Activated CD8-positive, alpha-beta T cell treated with anti-CD3 and anti-CD28 coated beads for 36 hours (primary cell): ENCODE results near the gene APOC1. TPM values are rescaled to one million over a fixed set of nuclear protein-coding genes. Genes with fewer than 3 reads are reported as not detected.
"Not testable (repeated sequence)": the region's sequence is repeated elsewhere in the genome, so short reads cannot be mapped to it uniquely, and the experiment has no call there.

ENCODE experiments used
- ATAC-seq: fragments of 200-7000 bp; cut with Tn5 transposase; one replicate; pipeline ENCODE4 v1.10.0; 2021; ENCODE audit warnings: mild to moderate bottlenecking, moderate library complexity
- CTCF ChIA-PET: fragments of 350-600 bp; sonication (Branson Sonifier 250); formaldehyde crosslinking; loops from one replicate; lab custom pipeline; 2021; ENCODE audit warnings: antibody characterized with exemption; lab: Charles Lee
- POLR2A ChIA-PET: fragments of 350-600 bp; sonication (Branson Sonifier 250); formaldehyde crosslinking; loops from one replicate; lab custom pipeline; 2021; ENCODE audit warnings: antibody characterized with exemption; lab: Charles Lee
- DNase-seq: peaks from one replicate; pipeline ENCODE4 v3.0.0-alpha.2; 2020
- H3K27ac Mint-ChIP-seq: one replicate; pipeline ENCODE4 v1.8.0; 2021; ENCODE audit warnings: mild to moderate bottlenecking, mixed read lengths
- H3K27me3 Mint-ChIP-seq: one replicate; pipeline ENCODE4 v1.8.0; 2021; ENCODE audit warnings: mixed read lengths
- H3K36me3 Mint-ChIP-seq: one replicate; pipeline ENCODE4 v1.8.0; 2021; ENCODE audit warnings: low read depth, mixed read lengths
- H3K4me1 Mint-ChIP-seq: one replicate; pipeline ENCODE4 v1.8.0; 2021; ENCODE audit warnings: low read depth, mixed read lengths
- H3K4me3 Mint-ChIP-seq: one replicate; pipeline ENCODE4 v1.8.0; 2021; ENCODE audit warnings: mild to moderate bottlenecking, moderate library complexity, mixed read lengths
- H3K9me3 Mint-ChIP-seq: one replicate; pipeline ENCODE4 v1.8.0; 2021; ENCODE audit warnings: mixed read lengths
- intact Hi-C: fragments of 100-400 bp; cut with micrococcal nuclease; formaldehyde crosslinking; loops from one replicate; pipeline ENCODE4 v1.10.0; 2022
- total RNA-seq, 2 experiments: library from RNA; stranded (reverse); gene quantifications; one replicate each; pipeline ENCODE4 v1.2.3, GENCODE V29; 2021
- TF ChIP-seq, protein P1 (sequence below): fragments of 200-600 bp; IDR thresholded peaks from one replicate; pipeline ENCODE4 v1.8.0; 2022; ENCODE audit warnings: antibody characterized with exemption, mild to moderate bottlenecking

The APOC1 gene
- total RNA-seq, 2 experiments from 2014 or later = 2.5 to 3.6 TPM

DNA sequence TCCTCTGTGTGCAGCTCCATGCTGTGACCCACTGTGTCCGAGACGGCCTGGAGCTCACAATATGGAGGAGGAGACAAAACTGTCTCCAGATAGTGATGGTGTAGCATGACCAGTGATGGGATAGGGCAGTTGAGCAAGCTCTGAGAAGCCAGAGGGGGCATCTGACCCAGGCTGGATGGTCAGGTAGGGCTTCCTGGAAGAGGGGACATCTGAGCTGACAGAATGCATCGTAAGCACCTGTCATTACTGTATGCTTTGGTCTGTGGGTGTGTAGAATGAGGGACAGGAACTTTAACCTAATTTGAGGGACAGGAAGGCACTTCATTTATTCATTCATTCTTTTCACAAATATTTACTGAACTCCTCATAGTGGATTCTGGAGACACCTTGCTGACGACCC is 29.8 kb upstream of the APOC1 start:
- DNase-seq = no peak
- ATAC-seq = no peak
- peaks cover 3% of the 10 kb centered on the region for H3K4me1 Mint-ChIP-seq
- H3K4me3 Mint-ChIP-seq = no peak overlapping the region
- no peaks in the 10 kb centered on the region for H3K9me3 Mint-ChIP-seq
- intact Hi-C loops = no loop called here
- ChIA-PET CTCF (interaction anchor here (0.9 kb wide), 2 partner anchors 19 to 160 kb away, joined by 3 to 4 read pairs; no protein-coding TSS in a partner anchor), POLR2A (no interaction called here)
- no peaks in the 10 kb centered on the region for H3K27me3 Mint-ChIP-seq
- TF ChIP-seq, protein P1, sequence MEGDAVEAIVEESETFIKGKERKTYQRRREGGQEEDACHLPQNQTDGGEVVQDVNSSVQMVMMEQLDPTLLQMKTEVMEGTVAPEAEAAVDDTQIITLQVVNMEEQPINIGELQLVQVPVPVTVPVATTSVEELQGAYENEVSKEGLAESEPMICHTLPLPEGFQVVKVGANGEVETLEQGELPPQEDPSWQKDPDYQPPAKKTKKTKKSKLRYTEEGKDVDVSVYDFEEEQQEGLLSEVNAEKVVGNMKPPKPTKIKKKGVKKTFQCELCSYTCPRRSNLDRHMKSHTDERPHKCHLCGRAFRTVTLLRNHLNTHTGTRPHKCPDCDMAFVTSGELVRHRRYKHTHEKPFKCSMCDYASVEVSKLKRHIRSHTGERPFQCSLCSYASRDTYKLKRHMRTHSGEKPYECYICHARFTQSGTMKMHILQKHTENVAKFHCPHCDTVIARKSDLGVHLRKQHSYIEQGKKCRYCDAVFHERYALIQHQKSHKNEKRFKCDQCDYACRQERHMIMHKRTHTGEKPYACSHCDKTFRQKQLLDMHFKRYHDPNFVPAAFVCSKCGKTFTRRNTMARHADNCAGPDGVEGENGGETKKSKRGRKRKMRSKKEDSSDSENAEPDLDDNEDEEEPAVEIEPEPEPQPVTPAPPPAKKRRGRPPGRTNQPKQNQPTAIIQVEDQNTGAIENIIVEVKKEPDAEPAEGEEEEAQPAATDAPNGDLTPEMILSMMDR = no peak
- no peaks in the 10 kb centered on the region for H3K36me3 Mint-ChIP-seq
- H3K27ac Mint-ChIP-seq = no peak overlapping the region

DNA sequence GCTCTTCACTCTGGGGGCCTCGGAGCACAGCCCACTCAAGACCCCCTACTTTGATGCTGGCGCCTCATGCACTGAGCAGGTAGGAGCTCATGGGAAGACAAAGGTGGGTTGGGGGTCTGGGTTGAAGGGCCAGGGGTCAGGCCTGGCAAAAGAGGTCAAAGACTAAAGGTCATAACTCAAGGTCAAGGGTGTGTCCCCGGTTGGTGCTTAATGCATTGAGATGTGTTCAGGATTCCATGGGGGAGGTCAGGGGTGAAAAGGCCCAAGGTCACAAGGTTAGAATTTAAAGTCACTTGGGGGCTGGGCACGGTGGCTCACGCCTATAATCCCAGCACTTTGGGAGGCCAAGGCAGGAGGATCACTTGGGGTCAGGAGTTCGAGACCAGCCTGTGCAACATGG is 28.3 kb upstream of the APOC1 start:
- H3K27me3 Mint-ChIP-seq = no peaks in the 10 kb centered on the region
- H3K9me3 Mint-ChIP-seq = no peaks in the 10 kb centered on the region
- TF ChIP-seq, protein P1 = no peak
- no peak for ATAC-seq
- H3K4me1 Mint-ChIP-seq = peaks cover 6% of the 10 kb centered on the region
- peaks cover 2% of the 10 kb centered on the region for H3K36me3 Mint-ChIP-seq
- H3K4me3 Mint-ChIP-seq = no peak overlapping the region
- no peak overlapping the region for H3K27ac Mint-ChIP-seq
- intact Hi-C loops = no loop called here
- ChIA-PET POLR2A (interaction anchor here (1.1 kb wide), 1 partner anchor 25 kb away, joined by 6 read pairs; no protein-coding TSS in a partner anchor), CTCF (no interaction called here)
- DNase-seq = no peak

DNA sequence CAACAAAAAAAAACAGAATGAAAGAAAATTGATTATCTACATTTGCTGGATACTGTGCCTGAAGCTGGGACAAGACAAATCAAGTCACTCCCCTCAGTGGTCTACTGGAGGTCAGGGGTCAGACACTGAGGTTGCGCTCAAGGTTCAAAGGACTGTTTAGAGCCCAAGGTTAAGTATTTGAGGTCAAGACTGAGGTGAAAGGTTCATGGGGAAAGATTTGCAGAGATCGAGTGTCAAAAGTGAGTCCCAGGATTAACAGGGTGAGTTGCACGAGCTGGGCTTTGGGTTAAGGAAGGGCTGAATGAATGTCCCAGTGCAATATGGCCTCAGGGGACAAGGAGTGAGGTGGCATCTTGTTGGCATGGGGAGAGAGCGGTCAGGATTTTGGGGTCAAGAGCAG is 26.8 kb upstream of the APOC1 start:
- DNase-seq (no peak), ATAC-seq (no peak)
- peaks cover 17% of the 10 kb centered on the region for H3K4me1 Mint-ChIP-seq
- intact Hi-C loops = no loop called here
- ChIA-PET POLR2A (interaction anchor here (1.0 kb wide), 1 partner anchor 114 kb away, joined by 3 read pairs; no protein-coding TSS in a partner anchor), CTCF (no interaction called here)
- H3K27me3 Mint-ChIP-seq = no peaks in the 10 kb centered on the region
- H3K9me3 Mint-ChIP-seq = no peaks in the 10 kb centered on the region
- H3K27ac Mint-ChIP-seq = no peak overlapping the region
- H3K36me3 Mint-ChIP-seq = peaks cover 13% of the 10 kb centered on the region
- H3K4me3 Mint-ChIP-seq = no peak overlapping the region
- TF ChIP-seq, protein P1 = no peak

DNA sequence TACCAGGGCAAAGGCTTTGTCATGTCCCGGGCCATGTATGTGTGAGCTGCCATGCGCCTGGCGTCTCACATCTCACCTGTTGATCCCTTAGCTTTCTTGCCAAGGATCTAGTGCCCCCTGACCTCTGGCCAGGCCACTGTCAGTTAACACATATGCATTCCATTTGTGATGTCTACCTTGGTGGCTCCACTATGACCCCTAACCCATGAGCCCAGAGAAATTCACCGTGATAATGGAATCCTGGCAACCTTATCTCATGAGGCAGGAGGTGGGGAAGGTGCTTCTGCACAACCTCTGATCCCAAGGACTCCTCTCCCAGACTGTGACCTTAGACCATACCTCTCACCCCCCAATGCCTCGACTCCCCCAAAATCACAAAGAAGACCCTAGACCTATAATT is 26.1 kb upstream of the APOC1 start:
- intact Hi-C loops, ATAC-seq, H3K27me3 Mint-ChIP-seq, DNase-seq, H3K9me3 Mint-ChIP-seq, H3K4me3 Mint-ChIP-seq, CTCF ChIA-PET, H3K27ac Mint-ChIP-seq: not testable (repeated sequence)
- Mint-ChIP-seq H3K4me1 (peaks cover 23% of the 10 kb centered on the region), H3K36me3 (peaks cover 20% of the 10 kb centered on the region)
- POLR2A ChIA-PET = interaction anchor here (1.0 kb wide), 1 partner anchor 114 kb away, joined by 3 read pairs; no protein-coding TSS in a partner anchor

DNA sequence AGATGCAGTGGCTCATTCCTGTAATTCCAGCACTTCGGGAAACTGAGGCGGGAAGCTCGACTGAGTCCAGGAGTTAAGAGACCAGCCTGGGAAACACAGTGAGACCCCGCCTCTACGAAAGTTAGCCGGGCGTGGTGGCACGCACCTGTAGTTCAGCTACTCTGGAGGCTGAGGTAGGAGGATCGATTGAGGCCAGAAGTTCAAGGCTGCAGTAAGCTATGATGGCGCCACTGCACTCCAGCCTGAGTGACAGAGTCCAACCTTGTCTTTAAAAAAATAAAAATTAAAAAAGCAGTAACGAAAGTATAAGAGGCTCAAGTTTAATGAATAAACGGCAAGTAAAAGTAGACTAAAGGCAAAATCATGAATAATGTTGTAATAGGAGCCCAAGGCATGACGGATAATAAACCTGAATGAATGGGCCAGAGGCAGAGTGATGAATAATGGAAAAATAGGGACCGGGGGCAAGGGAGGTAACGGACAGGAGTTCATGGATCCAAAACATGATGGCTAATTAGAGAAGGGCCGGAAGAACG is 24.5 kb upstream of the APOC1 start:
- intact Hi-C loops = no loop called here
- ChIA-PET CTCF (interaction anchor here (0.7 to 1.4 kb wide), 6 partner anchors 14 to 166 kb away, joined by 3 to 4 read pairs (median 3); no protein-coding TSS in a partner anchor), POLR2A (interaction anchor here (1.0 to 3.6 kb wide), 3 partner anchors 10 to 14 kb away, joined by 3 to 27 read pairs (median 9); partner anchors contain the start of gene APOE)
- DNase-seq = no peak
- Mint-ChIP-seq H3K36me3 (peaks cover 32% of the 10 kb centered on the region), H3K4me3 (peak overlapping the region; percentile 78), H3K27ac (peak overlapping the region; percentile 95), H3K9me3 (no peaks in the 10 kb centered on the region), H3K4me1 (peaks cover 28% of the 10 kb centered on the region), H3K27me3 (no peaks in the 10 kb centered on the region)
- ATAC-seq = no peak
- TF ChIP-seq, protein P1 = no peak
